CD4-positive, alpha-beta T cell (primary cell): ENCODE results near the gene NANOGP8. TPM values are rescaled to one million over a fixed set of nuclear protein-coding genes. Genes with fewer than 3 reads are reported as not detected.
"Not testable (repeated sequence)": the region's sequence is repeated elsewhere in the genome, so short reads cannot be mapped to it uniquely, and the experiment has no call there.

Source experiments
- ATAC-seq: fragments of 200-7000 bp; cut with Tn5 transposase; one replicate; pipeline ENCODE4 v1.10.0; 2022; ENCODE audit warnings: mild to moderate bottlenecking; ENCODE audit not compliant: poor library complexity
- CTCF ChIA-PET: fragments of 350-600 bp; sonication (Branson Sonifier 250); formaldehyde crosslinking; loops from one replicate; lab custom pipeline; 2021; ENCODE audit warnings: antibody characterized with exemption, inconsistent platforms; lab: Charles Lee
- POLR2A ChIA-PET: fragments of 350-600 bp; sonication (Branson Sonifier 250); formaldehyde crosslinking; loops from one replicate; lab custom pipeline; 2021; ENCODE audit warnings: antibody characterized with exemption, inconsistent platforms; lab: Charles Lee
- DNase-seq, 14 experiments: peaks; one replicate each; pipeline ENCODE4 v3.0.0-alpha.2; 2013 to 2020; ENCODE audit warnings: mixed read lengths in 2 of 14
- H3K27ac ChIP-seq, 2 donors: one replicate each; pipeline versions ENCODE4 v1.5.1 to v1.7.0; 2013; ENCODE audit warnings: low read length in 2 of 2, low read depth in 1 of 2, mild to moderate bottlenecking in 1 of 2
- H3K27me3 ChIP-seq, 2 experiments: 1 replicate in 1 of 2; 2 replicates in 1 of 2; pipeline versions ENCODE4 v1.6.1 to v1.7.0; 2013; ENCODE audit warnings: low read length in 2 of 2, control low read depth in 1 of 2, mild to moderate bottlenecking in 1 of 2, moderate library complexity in 1 of 2; ENCODE audit not compliant: insufficient read depth in 2 of 2, control insufficient read depth in 1 of 2
- H3K36me3 ChIP-seq: one replicate; pipeline ENCODE4 v1.6.1; 2013; ENCODE audit warnings: low read length, control low read depth; ENCODE audit not compliant: insufficient read depth
- H3K4me1 ChIP-seq: one replicate; pipeline ENCODE4 v1.6.1; 2013; ENCODE audit warnings: low read length, control low read depth; ENCODE audit not compliant: insufficient read depth
- H3K4me3 ChIP-seq: one replicate; pipeline ENCODE4 v1.5.1; 2013; ENCODE audit warnings: mild to moderate bottlenecking, low read length, moderate library complexity
- H3K9me3 ChIP-seq, 2 experiments: 1 replicate in 1 of 2; 2 replicates in 1 of 2; pipeline versions ENCODE4 v1.6.1 to v1.7.0; 2013; ENCODE audit warnings: low read length in 2 of 2, mild to moderate bottlenecking in 2 of 2, control low read depth in 1 of 2, moderate library complexity in 1 of 2; ENCODE audit not compliant: control insufficient read depth in 1 of 2, insufficient read depth in 1 of 2
- H3K27ac Mint-ChIP-seq: one replicate; pipeline ENCODE4 v1.8.0; 2020; ENCODE audit warnings: mixed read lengths
- H3K27me3 Mint-ChIP-seq: one replicate; pipeline ENCODE4 v1.8.0; 2021; ENCODE audit warnings: mixed read lengths
- H3K36me3 Mint-ChIP-seq: one replicate; pipeline ENCODE4 v1.8.0; 2021; ENCODE audit warnings: low read depth, mixed read lengths
- H3K4me1 Mint-ChIP-seq: one replicate; pipeline ENCODE4 v1.8.0; 2021; ENCODE audit warnings: low read depth, mixed read lengths
- H3K4me3 Mint-ChIP-seq: one replicate; pipeline ENCODE4 v1.8.0; 2020; ENCODE audit warnings: mild to moderate bottlenecking, mixed read lengths
- H3K9me3 Mint-ChIP-seq: one replicate; pipeline ENCODE4 v1.8.0; 2020; ENCODE audit warnings: mixed read lengths
- intact Hi-C, 2 experiments: fragments of 100-400 bp; cut with DNase I in 1 of 2; cut with micrococcal nuclease in 1 of 2; formaldehyde crosslinking; loops; one replicate each; pipeline versions ENCODE4 v1.15.1 to v1.9.0; 2023 to 2025; cut with DNase I, micrococcal nuclease
- total RNA-seq, 174 experiments: library from RNA in 2 of 174; stranded (reverse) in 2 of 174; gene quantifications; one replicate each; pipeline ENCODE4 v1.2.3 and lab custom pipeline; 2021 to 2026
- TF ChIP-seq, protein P1 (sequence below): fragments of 200-600 bp; IDR thresholded peaks from one replicate; pipeline ENCODE4 v1.8.0; 2022; ENCODE audit warnings: antibody characterized with exemption, mild to moderate bottlenecking

The NANOGP8 gene
- total RNA-seq, 2 experiments from 2014 or later, result not detected

- ATAC-seq (no peak), DNase-seq (no peak)
- Mint-ChIP-seq H3K27me3 (no peaks in the 10 kb centered on the region), H3K27ac (no peak overlapping the region), H3K9me3 (no peaks in the 10 kb centered on the region), H3K36me3 (no peaks in the 10 kb centered on the region), H3K4me3 (no peak overlapping the region), H3K4me1 (no peaks in the 10 kb centered on the region)
- Histone ChIP-seq H3K36me3 (no peaks in the 10 kb centered on the region), H3K27me3 (no peaks in the 10 kb centered on the region), H3K4me1 (no peaks in the 10 kb centered on the region), H3K9me3 (peaks cover 0 to 7% of the 10 kb centered on the region in 2 experiments), H3K27ac (no peak overlapping the region), H3K4me3 (no peak overlapping the region)
- intact Hi-C loops, result no loop called here
- ChIA-PET POLR2A (no interaction called here), CTCF (no interaction called here)
- TF ChIP-seq, protein P1, sequence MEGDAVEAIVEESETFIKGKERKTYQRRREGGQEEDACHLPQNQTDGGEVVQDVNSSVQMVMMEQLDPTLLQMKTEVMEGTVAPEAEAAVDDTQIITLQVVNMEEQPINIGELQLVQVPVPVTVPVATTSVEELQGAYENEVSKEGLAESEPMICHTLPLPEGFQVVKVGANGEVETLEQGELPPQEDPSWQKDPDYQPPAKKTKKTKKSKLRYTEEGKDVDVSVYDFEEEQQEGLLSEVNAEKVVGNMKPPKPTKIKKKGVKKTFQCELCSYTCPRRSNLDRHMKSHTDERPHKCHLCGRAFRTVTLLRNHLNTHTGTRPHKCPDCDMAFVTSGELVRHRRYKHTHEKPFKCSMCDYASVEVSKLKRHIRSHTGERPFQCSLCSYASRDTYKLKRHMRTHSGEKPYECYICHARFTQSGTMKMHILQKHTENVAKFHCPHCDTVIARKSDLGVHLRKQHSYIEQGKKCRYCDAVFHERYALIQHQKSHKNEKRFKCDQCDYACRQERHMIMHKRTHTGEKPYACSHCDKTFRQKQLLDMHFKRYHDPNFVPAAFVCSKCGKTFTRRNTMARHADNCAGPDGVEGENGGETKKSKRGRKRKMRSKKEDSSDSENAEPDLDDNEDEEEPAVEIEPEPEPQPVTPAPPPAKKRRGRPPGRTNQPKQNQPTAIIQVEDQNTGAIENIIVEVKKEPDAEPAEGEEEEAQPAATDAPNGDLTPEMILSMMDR, result no peak
Measured at GRCh38 chr15:35089551-35089950, 4.5 kb upstream of the NANOGP8 start.

GRCh38 chr15:35088329-35088728 lies 3.2 kb upstream of the NANOGP8 start:
- ATAC-seq (no peak), DNase-seq (no peak)
- no peak overlapping the region for H3K27ac ChIP-seq
- no peaks in the 10 kb centered on the region for H3K4me1 ChIP-seq
- H3K27me3 Mint-ChIP-seq, result no peaks in the 10 kb centered on the region
- intact Hi-C loops, result no loop called here
- POLR2A ChIA-PET, result no interaction called here
- H3K36me3 Mint-ChIP-seq, result no peaks in the 10 kb centered on the region
- H3K9me3 Mint-ChIP-seq, result no peaks in the 10 kb centered on the region
- TF ChIP-seq, protein P1, result no peak
- peaks cover 0 to 7% of the 10 kb centered on the region in 2 experiments for H3K9me3 ChIP-seq
- no peak overlapping the region for H3K27ac Mint-ChIP-seq
- no peaks in the 10 kb centered on the region for H3K27me3 ChIP-seq
- no peak overlapping the region for H3K4me3 Mint-ChIP-seq
- no peaks in the 10 kb centered on the region for H3K4me1 Mint-ChIP-seq
- no peaks in the 10 kb centered on the region for H3K36me3 ChIP-seq
- no peak overlapping the region for H3K4me3 ChIP-seq
- CTCF ChIA-PET, result interaction anchor here (0.9 kb wide), 1 partner anchor 10 kb away, joined by 4 read pairs; no protein-coding TSS in a partner anchor

GRCh38 chr15:35087759-35088158 lies 2.7 kb upstream of the NANOGP8 start:
- Mint-ChIP-seq H3K27ac (no peak overlapping the region), H3K9me3 (no peaks in the 10 kb centered on the region), H3K4me1 (no peaks in the 10 kb centered on the region), H3K27me3 (no peaks in the 10 kb centered on the region), H3K4me3 (no peak overlapping the region), H3K36me3 (no peaks in the 10 kb centered on the region)
- no peak overlapping the region for H3K4me3 ChIP-seq
- TF ChIP-seq, protein P1, result no peak
- no peak for DNase-seq
- no peak for ATAC-seq
- no peaks in the 10 kb centered on the region for H3K27me3 ChIP-seq
- no peaks in the 10 kb centered on the region for H3K36me3 ChIP-seq
- peaks cover 0 to 6% of the 10 kb centered on the region in 2 experiments for H3K9me3 ChIP-seq
- ChIA-PET POLR2A (no interaction called here), CTCF (no interaction called here)
- H3K4me1 ChIP-seq, result no peaks in the 10 kb centered on the region
- no peak overlapping the region for H3K27ac ChIP-seq
- intact Hi-C loops, result no loop called here

DNA sequence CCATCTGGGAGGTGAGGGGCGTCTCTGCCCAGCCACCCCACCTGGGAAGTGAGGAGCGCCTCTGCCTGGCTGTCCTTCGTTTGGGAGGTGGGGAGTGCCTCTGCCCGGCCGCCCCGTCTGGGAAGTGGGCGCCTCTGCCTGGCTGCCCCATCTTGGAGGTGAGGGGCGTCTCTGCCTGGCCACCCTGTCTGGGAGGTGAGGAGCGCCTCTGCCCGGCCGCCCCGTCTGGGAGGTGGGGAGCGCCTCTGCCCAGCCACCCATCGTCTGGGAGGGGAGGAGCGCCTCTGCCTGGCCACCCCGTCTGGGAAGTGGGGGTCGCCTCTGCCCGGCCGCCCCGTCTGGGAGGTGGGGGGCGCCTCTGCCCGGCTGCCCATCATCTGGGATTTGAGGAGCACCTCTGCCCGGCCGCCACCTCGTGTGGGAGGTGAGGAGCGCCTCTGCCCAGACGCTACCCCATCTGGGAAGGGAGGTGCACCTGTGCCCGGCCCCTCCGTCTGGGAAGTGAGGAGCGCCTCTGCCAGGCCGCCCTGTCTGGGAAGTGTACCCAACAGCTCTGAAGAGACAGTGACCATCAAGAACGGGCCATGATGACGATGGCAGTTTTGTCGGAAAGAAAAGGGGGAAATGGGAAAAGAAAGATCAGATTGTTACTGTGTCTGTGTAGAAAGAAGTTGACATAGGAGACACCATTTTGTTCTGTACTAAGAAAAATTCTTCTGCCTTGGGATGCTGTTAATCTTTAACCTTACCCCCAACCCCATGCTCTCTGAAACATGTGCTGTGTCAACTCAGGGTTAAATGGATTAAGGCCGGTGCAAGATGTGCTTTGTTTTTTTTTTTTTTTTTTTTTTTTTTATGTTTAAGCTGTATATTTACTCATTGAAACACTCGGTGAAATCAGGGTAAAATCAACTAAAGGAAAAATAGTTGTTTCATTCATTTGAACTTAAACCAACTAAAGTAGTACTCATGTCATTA lies 2.4 kb downstream of the NANOGP8 start:
- H3K27me3 ChIP-seq, H3K4me3 ChIP-seq, CTCF ChIA-PET, H3K4me3 Mint-ChIP-seq, H3K4me1 ChIP-seq, H3K27ac Mint-ChIP-seq, H3K36me3 ChIP-seq, POLR2A ChIA-PET, ATAC-seq, H3K27me3 Mint-ChIP-seq, H3K36me3 Mint-ChIP-seq, DNase-seq, H3K9me3 Mint-ChIP-seq, intact Hi-C loops, H3K27ac ChIP-seq, H3K4me1 Mint-ChIP-seq: not testable (repeated sequence)
- H3K9me3 ChIP-seq, result peaks cover 0 to 17% of the 10 kb centered on the region in 2 experiments

- peaks cover 0 to 17% of the 10 kb centered on the region in 2 experiments for H3K9me3 ChIP-seq
- H3K27ac Mint-ChIP-seq, H3K27me3 ChIP-seq, CTCF ChIA-PET, POLR2A ChIA-PET, H3K4me1 Mint-ChIP-seq, H3K36me3 ChIP-seq, H3K4me1 ChIP-seq, H3K27me3 Mint-ChIP-seq, H3K36me3 Mint-ChIP-seq, ATAC-seq, H3K4me3 ChIP-seq, H3K27ac ChIP-seq, intact Hi-C loops, H3K4me3 Mint-ChIP-seq, H3K9me3 Mint-ChIP-seq, DNase-seq: not testable (repeated sequence)
Measured at GRCh38 chr15:35081626-35082365, 3.3 kb downstream of the NANOGP8 start.
